GM12892 (cell line): ENCODE results near the gene PRIM1.

ENCODE experiments used
- DNase-seq: peaks from one replicate; pipeline ENCODE4 v3.0.0; 2011; ENCODE audit not compliant: insufficient read length
- FAIRE-seq: peaks from 2 replicates; lab custom pipeline; 2011; peaks lifted over from hg19 to GRCh38; lab: Jason Lieb, UNC
- POLR2A ChIP-seq: IDR thresholded peaks from 2 replicates; pipeline ENCODE4 v1.6.1; 2011; ENCODE audit warnings: low read depth, low read length, control low read depth
- POLR2AphosphoS5 ChIP-seq: IDR thresholded peaks from 2 replicates; pipeline ENCODE4 v1.6.1; 2011; ENCODE audit warnings: low read depth, low read length, control low read depth
- TAF1 ChIP-seq: IDR thresholded peaks from 2 replicates; pipeline ENCODE4 v1.6.1; 2011; ENCODE audit warnings: low read depth, mild to moderate bottlenecking, control low read depth, low read length, borderline replicate concordance

Gene PRIM1

GRCh38 chr12:56778756-56779155, 26.6 kb upstream of the PRIM1 start:
- TF ChIP-seq POLR2AphosphoS5: no peak
- TF ChIP-seq TAF1: no peak
- DNase-seq (no peak), FAIRE-seq (no peak)

GRCh38 chr12:56776654-56777053, 24.5 kb upstream of the PRIM1 start:
- FAIRE-seq (no peak), DNase-seq (no peak)
- TF ChIP-seq TAF1: no peak
- TF ChIP-seq POLR2A: no peak

- DNase-seq: no peak
- TF ChIP-seq POLR2A (no peak), TAF1 (no peak)
- no peak for FAIRE-seq
These were observed 23.5 kb upstream of the PRIM1 start for GRCh38 chr12:56775638-56776037.

- FAIRE-seq: no peak
- TF ChIP-seq POLR2A (no peak), POLR2AphosphoS5 (no peak), TAF1 (no peak)
- DNase-seq: no peak
These were observed 21.0 kb upstream of the PRIM1 start for GRCh38 chr12:56773113-56773512.

- TF ChIP-seq POLR2AphosphoS5 (no peak), TAF1 (no peak)
- FAIRE-seq (no peak), DNase-seq (no peak)
These were observed 20.5 kb upstream of the PRIM1 start for GRCh38 chr12:56772625-56773024.

- TF ChIP-seq POLR2A (no peak), POLR2AphosphoS5 (no peak), TAF1 (no peak)
- FAIRE-seq (no peak), DNase-seq (no peak)
These were observed 17.7 kb upstream of the PRIM1 start for GRCh38 chr12:56769868-56770267.

GRCh38 chr12:56768424-56768823, 16.3 kb upstream of the PRIM1 start:
- TF ChIP-seq POLR2A (no peak), POLR2AphosphoS5 (no peak), TAF1 (no peak)
- DNase-seq (no peak), FAIRE-seq (no peak)

- TF ChIP-seq POLR2AphosphoS5: no peak
- TF ChIP-seq POLR2A: no peak
- no peak for TF ChIP-seq TAF1
- DNase-seq (peak; percentile 45), FAIRE-seq (peak; percentile 66)
These were observed 14.4 kb upstream of the PRIM1 start for GRCh38 chr12:56766535-56766934.

GRCh38 chr12:56763753-56764657, 11.9 kb upstream of the PRIM1 start:
- TF ChIP-seq POLR2AphosphoS5: no peak
- no peak for TF ChIP-seq TAF1
- TF ChIP-seq POLR2A: no peak
- FAIRE-seq: no peak
- no peak for DNase-seq

GRCh38 chr12:56761812-56762211, 9.7 kb upstream of the PRIM1 start:
- TF ChIP-seq POLR2AphosphoS5 (no peak), TAF1 (no peak), POLR2A (no peak)
- no peak for FAIRE-seq
- DNase-seq: no peak

GRCh38 chr12:56760460-56760859, 8.3 kb upstream of the PRIM1 start:
- DNase-seq (no peak), FAIRE-seq (no peak)
- TF ChIP-seq TAF1 (no peak), POLR2AphosphoS5 (no peak), POLR2A (no peak)

GRCh38 chr12:56759263-56759908, 7.3 kb upstream of the PRIM1 start:
- no peak for DNase-seq
- no peak for FAIRE-seq
- TF ChIP-seq POLR2A: no peak
